GDM1 (cell line): Measurements from ENCODE around the gene GJA10.

ENCODE experiments used
- DNase-seq: peaks from one replicate; lab custom pipeline; 2025; lab: John Stamatoyannopoulos, UW

The GJA10 gene

GRCh38 chr6:89917216-89917615, 22.9 kb downstream of the GJA10 start:
- DNase-seq: no peak

GRCh38 chr6:89917801-89918366, 23.6 kb downstream of the GJA10 start:
- no peak for DNase-seq

- no peak for DNase-seq
Measured at GRCh38 chr6:89921197-89921596, 26.9 kb downstream of the GJA10 start.

- DNase-seq: no peak
Measured at GRCh38 chr6:89921691-89922090, 27.4 kb downstream of the GJA10 start.

- DNase-seq: no peak
Measured at GRCh38 chr6:89924231-89924630, 30.0 kb downstream of the GJA10 start.

- DNase-seq: no peak
Measured at GRCh38 chr6:89925826-89926225, 31.6 kb downstream of the GJA10 start.

GRCh38 chr6:89927264-89927663, 33.0 kb downstream of the GJA10 start:
- DNase-seq: no peak

- DNase-seq: no peak
Measured at GRCh38 chr6:89927791-89928550, 33.7 kb downstream of the GJA10 start.

- DNase-seq: no peak
Measured at GRCh38 chr6:89928604-89929003, 34.3 kb downstream of the GJA10 start.

- DNase-seq: no peak
Measured at GRCh38 chr6:89930789-89931188, 36.5 kb downstream of the GJA10 start.

GRCh38 chr6:89932245-89932802, 38.1 kb downstream of the GJA10 start:
- no peak for DNase-seq

GRCh38 chr6:89934685-89935366, 40.6 kb downstream of the GJA10 start:
- no peak for DNase-seq

GRCh38 chr6:89936177-89936576, 41.9 kb downstream of the GJA10 start:
- DNase-seq: no peak

- DNase-seq: no peak
Measured at GRCh38 chr6:89938014-89938413, 43.7 kb downstream of the GJA10 start.

GRCh38 chr6:89939144-89939543, 44.9 kb downstream of the GJA10 start:
- no peak for DNase-seq

- peak; percentile 35 for DNase-seq
Measured at GRCh38 chr6:89940225-89941027, 46.2 kb downstream of the GJA10 start.

- no peak for DNase-seq
Measured at GRCh38 chr6:89941031-89941762, 46.9 kb downstream of the GJA10 start.

GRCh38 chr6:89941763-89942497, 47.7 kb downstream of the GJA10 start:
- no peak for DNase-seq

- DNase-seq: no peak
Measured at GRCh38 chr6:89942601-89943000, 48.3 kb downstream of the GJA10 start.

GRCh38 chr6:89944181-89944755, 50.0 kb downstream of the GJA10 start:
- DNase-seq: no peak
